HL-60 (cell line): ENCODE data around the gene SUSD2.

ENCODE experiments used
- DNase-seq, 2 experiments: peaks; one replicate each; pipeline ENCODE4 v3.0.0-alpha.2; 2010 to 2020; ENCODE audit warnings: low read depth in 1 of 2, low spot score in 1 of 2
- H3K27ac ChIP-seq: fragments of 250-450 bp; sonication (Bioruptor Pico); replicated peaks from 2 replicates; pipeline ENCODE4 v1.5.1; 2020; ENCODE audit warnings: mild to moderate bottlenecking, moderate library complexity
- H3K27me3 ChIP-seq: fragments of 250-450 bp; sonication (Bioruptor Pico); 2 replicates; pipeline ENCODE4 v1.5.1; 2021; ENCODE audit warnings: mild to moderate bottlenecking, moderate library complexity; ENCODE audit not compliant: insufficient read depth, poor library complexity, severe bottlenecking
- H3K4me3 ChIP-seq: replicated peaks from 2 replicates; pipeline ENCODE4 v1.5.1; 2011; ENCODE audit warnings: mild to moderate bottlenecking, control low read depth, low read length; ENCODE audit not compliant: insufficient read depth
- CTCF ChIP-seq: IDR thresholded peaks from one replicate; pipeline ENCODE4 v1.5.1; 2011; ENCODE audit warnings: low read length, control low read depth, inconsistent platforms; ENCODE audit not compliant: insufficient read depth
- GABPA ChIP-seq: IDR thresholded peaks from 2 replicates; pipeline ENCODE4 v1.6.1; 2012; ENCODE audit warnings: low read depth
- POLR2AphosphoS5 ChIP-seq: IDR thresholded peaks from 2 replicates; pipeline ENCODE4 v1.6.1; 2012; ENCODE audit warnings: low read depth
- REST ChIP-seq: IDR thresholded peaks from 2 replicates; pipeline ENCODE4 v1.6.1; 2012; ENCODE audit warnings: low read depth; ENCODE audit not compliant: insufficient replicate concordance
- SPI1 ChIP-seq: IDR thresholded peaks from 2 replicates; pipeline ENCODE4 v1.6.1; 2012; ENCODE audit warnings: low read depth, mild to moderate bottlenecking, borderline replicate concordance

The SUSD2 gene

GRCh38 chr22:24160546-24160945 is 20.7 kb upstream of the SUSD2 start:
- no peak for DNase-seq
- no peak overlapping the region for H3K4me3 ChIP-seq
- TF ChIP-seq REST (no peak), CTCF (no peak), GABPA (no peak), POLR2AphosphoS5 (no peak), SPI1 (no peak)
- no peaks in the 10 kb centered on the region for H3K27me3 ChIP-seq
- no peak overlapping the region for H3K27ac ChIP-seq

- DNase-seq: no peak
- Histone ChIP-seq H3K27ac (no peak overlapping the region), H3K4me3 (no peak overlapping the region), H3K27me3 (no peaks in the 10 kb centered on the region)
- TF ChIP-seq SPI1 (no peak), POLR2AphosphoS5 (no peak), CTCF (no peak), GABPA (no peak), REST (no peak)
Observed at GRCh38 chr22:24161485-24161884, 19.8 kb upstream of the SUSD2 start.

GRCh38 chr22:24161909-24162308 is 19.4 kb upstream of the SUSD2 start:
- Histone ChIP-seq H3K4me3 (no peak overlapping the region), H3K27me3 (no peaks in the 10 kb centered on the region), H3K27ac (no peak overlapping the region)
- DNase-seq: no peak
- no peak for TF ChIP-seq POLR2AphosphoS5
- no peak for TF ChIP-seq REST
- TF ChIP-seq GABPA: no peak

GRCh38 chr22:24162436-24162835 is 18.9 kb upstream of the SUSD2 start:
- DNase-seq: no peak
- H3K27ac ChIP-seq: no peak overlapping the region
- no peaks in the 10 kb centered on the region for H3K27me3 ChIP-seq
- H3K4me3 ChIP-seq: no peak overlapping the region
- TF ChIP-seq SPI1: no peak
- no peak for TF ChIP-seq CTCF
- TF ChIP-seq REST: no peak
- TF ChIP-seq POLR2AphosphoS5: no peak
- TF ChIP-seq GABPA: no peak
